HAP-1 (cell line): ENCODE measurements around the gene MARCHF3.
A peak's percentile ranks its signal among the peaks of the same experiment; 100 is the strongest.
"Not testable (repeated sequence)": the region's sequence is repeated elsewhere in the genome, so short reads cannot be mapped to it uniquely, and the experiment has no call there.

Source experiments
- DNase-seq, 2 experiments: peaks; one replicate each; pipeline ENCODE4 v3.0.0-alpha.2; 2016 to 2020; ENCODE audit warnings: low spot score in 2 of 2
- H3K27me3 ChIP-seq: fragments of 250-450 bp; sonication (Bioruptor Pico); 2 replicates; pipeline ENCODE4 v1.5.1; 2020; ENCODE audit warnings: low read depth, mild to moderate bottlenecking, moderate library complexity
- H3K36me3 ChIP-seq: fragments of 250-450 bp; sonication (Bioruptor Pico); replicated peaks from 2 replicates; pipeline ENCODE4 v1.5.1; 2020; ENCODE audit warnings: mild to moderate bottlenecking
- H3K4me1 ChIP-seq: fragments of 250-450 bp; sonication (Bioruptor Pico); 2 replicates; pipeline ENCODE4 v1.5.1; 2020; ENCODE audit warnings: mild to moderate bottlenecking
- H3K4me3 ChIP-seq: fragments of 250-450 bp; sonication (Bioruptor Pico); 2 replicates; pipeline ENCODE4 v1.5.1; 2020; ENCODE audit warnings: mild to moderate bottlenecking, moderate library complexity
- H3K9me3 ChIP-seq: fragments of 250-450 bp; sonication (Bioruptor Pico); 2 replicates; pipeline ENCODE4 v1.5.1; 2020; ENCODE audit warnings: mild to moderate bottlenecking, moderate library complexity
- in situ Hi-C: fragments of 300-500 bp; cut with MboI; formaldehyde crosslinking; loops from 3 replicates; pipeline ENCODE4 v1.14.3; 2020; ENCODE audit warnings: low sequenced_read_pairs, inconsistent platforms, mixed read lengths

Gene MARCHF3

DNA sequence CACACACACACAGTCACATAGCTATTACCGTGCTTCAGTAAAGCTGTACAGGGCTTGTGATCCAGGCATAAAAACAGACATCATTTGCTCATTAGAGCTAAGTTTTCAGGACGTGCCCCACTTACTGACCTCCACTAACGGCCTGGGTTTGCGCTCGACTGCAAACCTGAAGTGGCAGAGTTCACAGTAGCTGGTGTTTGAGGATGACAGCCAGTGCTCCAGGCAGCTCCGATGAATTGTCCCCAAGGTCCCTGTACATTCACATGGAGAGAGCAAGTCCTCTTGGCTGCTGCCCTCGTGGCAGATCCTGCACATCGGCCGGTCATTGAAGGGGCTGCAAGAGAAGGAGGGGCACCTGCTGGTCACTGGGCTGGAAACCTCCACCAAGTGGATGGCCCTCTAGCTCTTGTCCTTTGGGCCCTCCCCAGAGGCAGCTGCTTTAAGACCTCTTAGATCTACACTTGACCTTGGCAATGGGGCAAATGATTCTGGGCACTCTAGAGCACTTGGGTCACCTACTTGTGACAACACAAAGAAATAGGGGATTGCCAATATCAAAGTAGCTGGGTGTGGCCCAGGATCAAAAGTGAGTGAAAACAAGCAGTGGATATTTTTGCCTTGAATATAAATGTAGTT, 115.4 kb downstream of the MARCHF3 start:
- no peak for DNase-seq
- no peaks in the 10 kb centered on the region for H3K9me3 ChIP-seq
- peaks cover 10% of the 10 kb centered on the region for H3K4me1 ChIP-seq
- H3K27me3 ChIP-seq: no peaks in the 10 kb centered on the region
- H3K4me3 ChIP-seq: no peak overlapping the region
- H3K36me3 ChIP-seq: no peaks in the 10 kb centered on the region
- in situ Hi-C loops: no loop called here

DNA sequence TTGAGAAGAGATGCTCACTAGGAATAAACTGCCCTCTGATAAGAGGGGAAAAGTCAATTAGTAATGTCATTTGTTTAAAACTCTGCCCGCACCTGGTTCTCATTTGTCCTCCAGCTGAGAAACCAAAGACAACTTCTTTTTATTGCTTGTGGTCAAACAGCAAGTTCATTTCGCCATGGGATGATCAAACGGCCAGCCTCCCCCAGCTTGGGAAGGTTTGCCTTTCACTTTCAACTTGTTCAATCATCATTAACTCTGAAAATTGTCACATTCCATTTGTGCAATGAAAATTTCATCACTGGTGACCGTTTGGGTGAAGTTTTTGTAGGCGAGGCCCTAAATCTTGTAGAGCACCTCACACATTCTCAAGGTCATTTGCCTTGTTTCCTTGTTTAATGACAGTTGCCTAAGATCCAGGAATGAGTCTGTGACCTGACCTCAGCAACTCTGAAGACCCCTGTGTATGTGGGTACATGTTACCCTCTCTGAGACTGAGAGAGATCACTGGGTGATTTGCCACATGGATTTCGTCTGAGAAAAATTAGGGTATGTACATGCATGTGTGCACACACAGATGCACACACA, 117.7 kb downstream of the MARCHF3 start:
- H3K4me1 ChIP-seq: no peaks in the 10 kb centered on the region; the same call in 1 of the 2 replicates
- H3K9me3 ChIP-seq: no peaks in the 10 kb centered on the region
- no peak overlapping the region for H3K4me3 ChIP-seq
- in situ Hi-C loops: no loop called here
- DNase-seq: no peak
- H3K27me3 ChIP-seq: no peaks in the 10 kb centered on the region
- no peaks in the 10 kb centered on the region for H3K36me3 ChIP-seq

DNA sequence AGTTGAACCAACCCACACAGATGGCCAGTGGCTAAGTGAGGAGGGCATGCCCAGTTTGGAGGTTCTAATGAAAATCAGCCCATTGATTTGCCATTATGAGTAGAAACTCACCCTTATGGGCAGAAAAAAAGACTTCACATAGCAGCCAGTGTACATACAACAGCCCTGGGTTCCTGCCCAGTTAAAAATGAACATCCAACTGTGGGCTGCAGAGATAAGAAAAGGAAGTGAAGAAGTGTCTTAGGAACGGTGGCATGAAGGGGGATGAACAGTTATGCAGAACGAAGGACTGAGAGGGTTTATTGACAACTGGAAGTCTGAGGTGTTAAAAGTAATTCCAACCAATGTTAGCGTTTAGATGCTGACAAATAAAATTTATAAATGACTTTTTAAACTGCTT, 118.4 kb downstream of the MARCHF3 start:
- H3K9me3 ChIP-seq: no peaks in the 10 kb centered on the region
- in situ Hi-C loops: no loop called here
- H3K36me3 ChIP-seq: no peaks in the 10 kb centered on the region

DNA sequence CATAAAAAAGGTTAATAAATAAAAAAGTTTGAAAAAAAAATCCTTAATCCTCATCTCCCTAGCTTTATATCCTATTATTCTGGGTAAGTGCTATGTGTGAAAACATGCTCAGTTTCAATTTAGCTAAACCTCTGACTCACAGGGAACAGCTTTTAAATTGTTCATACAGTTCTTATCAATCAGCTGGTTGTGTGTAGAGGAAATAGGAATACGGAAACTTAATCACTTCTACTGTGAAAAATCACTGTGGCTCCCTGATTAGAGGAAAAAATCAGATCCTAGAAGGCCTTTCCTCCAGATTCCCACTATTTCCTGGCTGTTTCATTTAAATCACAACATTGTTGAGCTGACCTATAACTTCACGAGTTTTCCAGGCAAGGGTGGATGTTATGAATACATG, 120.5 kb downstream of the MARCHF3 start:
- no peak for DNase-seq
- Histone ChIP-seq H3K36me3 (no peaks in the 10 kb centered on the region), H3K4me1 (no peaks in the 10 kb centered on the region), H3K27me3 (no peaks in the 10 kb centered on the region), H3K4me3 (no peak overlapping the region), H3K9me3 (no peaks in the 10 kb centered on the region)
- in situ Hi-C loops: no loop called here

More for the DNA sequence above, 118.4 kb downstream of the MARCHF3 start:
- Histone ChIP-seq H3K4me3 (no peak overlapping the region), H3K4me1 (no peaks in the 10 kb centered on the region), H3K27me3 (no peaks in the 10 kb centered on the region)
- no peak for DNase-seq

DNA sequence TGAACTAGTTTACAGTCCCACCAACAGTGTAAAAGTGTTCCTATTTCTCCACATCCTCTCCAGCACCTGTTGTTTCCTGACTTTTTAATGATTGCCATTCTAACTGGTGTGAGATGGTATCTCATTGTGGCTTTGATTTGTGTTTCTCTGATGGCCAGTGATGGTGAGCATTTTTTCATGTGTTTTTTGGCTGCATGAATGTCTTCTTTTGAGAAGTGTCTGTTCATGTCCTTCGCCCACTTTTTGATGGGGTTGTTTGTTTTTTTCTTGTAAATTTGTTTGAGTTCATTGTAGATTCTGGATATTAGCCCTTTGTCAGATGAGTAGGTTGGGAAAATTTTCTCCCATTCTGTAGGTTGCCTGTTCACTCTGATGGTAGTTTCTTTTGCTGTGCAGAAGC, 126.0 kb downstream of the MARCHF3 start:
- H3K4me3 ChIP-seq, H3K27me3 ChIP-seq, H3K9me3 ChIP-seq, H3K4me1 ChIP-seq, H3K36me3 ChIP-seq, in situ Hi-C loops, DNase-seq: not testable (repeated sequence)

DNA sequence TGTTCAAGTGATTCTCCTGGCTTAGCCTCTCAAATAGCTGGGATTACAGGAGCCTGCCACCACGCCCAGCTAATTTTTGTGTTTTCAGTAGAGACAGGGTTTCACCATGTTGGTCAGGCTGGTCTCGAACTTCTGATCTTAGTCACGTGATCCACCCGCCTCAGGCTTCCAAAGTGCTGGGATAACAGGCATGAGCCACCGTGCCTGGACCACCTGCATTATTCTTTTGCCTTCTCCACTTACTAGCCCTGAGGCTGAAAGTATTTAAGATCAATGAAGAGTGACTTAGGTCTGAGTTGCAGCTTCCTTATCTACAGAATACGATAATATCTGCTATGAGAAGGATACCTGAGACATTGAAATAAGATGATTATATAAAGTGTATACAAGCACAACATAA, 129.6 kb downstream of the MARCHF3 start:
- in situ Hi-C loops: no loop called here
- DNase-seq: no peak
- Histone ChIP-seq H3K36me3 (no peaks in the 10 kb centered on the region), H3K4me3 (no peak overlapping the region), H3K4me1 (no peaks in the 10 kb centered on the region), H3K9me3 (no peaks in the 10 kb centered on the region), H3K27me3 (no peaks in the 10 kb centered on the region)

DNA sequence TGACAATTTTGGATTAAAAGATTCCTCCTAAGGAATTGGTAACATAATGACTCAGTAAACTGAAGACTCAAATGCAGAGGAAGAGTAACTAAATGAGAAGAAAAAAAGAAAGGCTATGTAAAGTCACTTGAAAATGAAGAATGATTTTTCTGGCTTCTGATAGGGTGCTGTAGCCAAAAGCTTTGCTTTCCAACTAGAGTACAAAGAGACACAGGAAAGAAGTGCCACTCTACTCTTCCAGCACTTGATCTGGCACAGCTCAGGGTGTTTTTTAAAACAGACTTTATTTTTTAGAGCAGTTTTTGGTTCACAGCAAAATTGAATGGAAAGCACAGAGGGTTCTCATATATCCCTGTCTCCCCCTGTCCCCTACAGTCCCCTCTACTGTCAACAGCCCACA, 130.9 kb downstream of the MARCHF3 start:
- in situ Hi-C loops: no loop called here
- Histone ChIP-seq H3K9me3 (no peaks in the 10 kb centered on the region), H3K4me3 (no peak overlapping the region), H3K36me3 (no peaks in the 10 kb centered on the region), H3K27me3 (no peaks in the 10 kb centered on the region), H3K4me1 (no peaks in the 10 kb centered on the region)
- DNase-seq: no peak

DNA sequence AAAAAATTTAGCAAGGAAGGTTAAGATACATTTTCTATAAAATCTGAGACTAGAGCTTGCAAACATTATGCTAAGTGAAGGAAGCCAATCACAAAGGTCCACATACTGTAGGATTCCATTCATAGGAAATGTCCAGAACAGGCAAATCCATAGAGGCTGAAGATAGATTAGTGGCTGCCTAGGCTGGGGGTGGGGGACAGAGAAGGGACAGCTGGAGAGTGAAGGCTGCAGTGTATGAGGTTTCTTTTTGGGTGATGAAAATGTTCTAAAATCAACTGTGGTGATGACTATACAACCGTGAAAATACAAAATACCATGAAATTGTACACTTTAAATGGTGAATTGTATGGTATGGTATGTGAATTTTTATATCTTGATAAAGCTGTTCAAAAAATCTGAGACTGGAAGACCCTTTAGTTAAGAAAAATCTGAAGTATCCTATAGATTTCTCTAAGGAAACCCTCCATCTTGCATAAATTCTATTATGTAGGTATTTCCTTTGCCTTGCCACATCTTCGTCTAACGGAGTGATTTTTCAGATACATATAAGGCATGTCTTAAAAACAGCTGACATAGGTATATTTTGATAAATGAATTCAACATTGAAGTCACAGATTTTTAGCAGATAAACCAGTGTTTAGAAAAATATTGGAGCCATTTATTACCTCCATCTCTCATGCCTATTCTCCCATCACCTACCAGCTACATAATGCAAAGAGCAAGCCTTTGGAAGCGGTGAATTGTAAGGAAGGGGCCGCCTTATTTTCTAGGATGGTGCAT, 132.3 kb downstream of the MARCHF3 start:
- H3K9me3 ChIP-seq: no peaks in the 10 kb centered on the region
- H3K4me1 ChIP-seq: no peaks in the 10 kb centered on the region
- in situ Hi-C loops: no loop called here
- H3K36me3 ChIP-seq: no peaks in the 10 kb centered on the region
- no peak overlapping the region for H3K4me3 ChIP-seq
- DNase-seq: no peak
- no peaks in the 10 kb centered on the region for H3K27me3 ChIP-seq

DNA sequence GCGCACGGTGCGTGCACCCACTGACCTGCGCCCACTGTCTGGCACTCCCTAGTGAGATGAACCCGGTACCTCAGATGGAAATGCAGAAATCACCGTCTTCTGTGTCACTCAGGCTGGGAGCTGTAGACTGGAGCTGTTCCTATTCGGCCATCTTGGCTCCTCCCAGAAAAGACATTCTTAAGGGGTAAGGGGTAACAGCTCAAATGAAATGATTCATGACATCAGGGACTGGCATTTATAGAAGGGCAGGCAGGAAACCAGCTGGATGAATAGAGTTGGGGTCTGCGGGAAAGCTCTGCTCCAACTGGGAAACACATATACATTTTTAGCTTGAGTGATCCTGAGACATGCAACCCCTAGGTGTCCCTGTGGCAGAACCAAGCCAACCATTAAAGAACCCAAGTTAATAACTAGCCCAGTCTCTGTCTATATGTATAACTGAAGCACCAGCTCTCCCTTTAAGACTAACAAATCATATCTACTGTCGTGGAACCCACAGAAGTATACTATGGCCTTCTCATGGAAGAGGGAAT, 134.1 kb downstream of the MARCHF3 start:
- no peak for DNase-seq
- H3K27me3 ChIP-seq: no peaks in the 10 kb centered on the region
- in situ Hi-C loops: no loop called here
- H3K9me3 ChIP-seq: no peaks in the 10 kb centered on the region
- no peaks in the 10 kb centered on the region for H3K4me1 ChIP-seq
- no peak overlapping the region for H3K4me3 ChIP-seq
- no peaks in the 10 kb centered on the region for H3K36me3 ChIP-seq

DNA sequence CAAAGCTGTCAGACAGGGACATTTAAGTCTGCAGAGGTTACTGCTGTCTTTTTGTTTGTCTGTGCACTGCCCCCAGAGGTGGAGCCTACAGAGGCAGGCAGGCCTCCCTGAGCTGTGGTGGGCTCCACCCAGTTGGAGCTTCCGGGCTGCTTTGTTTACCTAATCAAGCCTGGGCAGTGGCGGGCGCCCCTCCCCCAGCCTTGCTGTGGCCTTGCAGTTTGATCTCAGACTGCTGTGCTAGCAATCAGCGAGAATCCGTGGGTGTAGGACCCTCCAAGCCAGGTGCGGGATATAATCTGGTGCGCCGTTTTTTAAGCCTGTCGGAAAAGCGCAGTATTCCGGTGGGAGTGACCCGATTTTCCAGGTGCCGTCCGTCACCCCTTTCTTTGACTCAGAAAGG, 134.6 kb downstream of the MARCHF3 start:
- H3K9me3 ChIP-seq, H3K27me3 ChIP-seq, H3K4me3 ChIP-seq, H3K36me3 ChIP-seq, H3K4me1 ChIP-seq, in situ Hi-C loops: not testable (repeated sequence)
- peak in 1 of 2 experiments; percentile 25 for DNase-seq

DNA sequence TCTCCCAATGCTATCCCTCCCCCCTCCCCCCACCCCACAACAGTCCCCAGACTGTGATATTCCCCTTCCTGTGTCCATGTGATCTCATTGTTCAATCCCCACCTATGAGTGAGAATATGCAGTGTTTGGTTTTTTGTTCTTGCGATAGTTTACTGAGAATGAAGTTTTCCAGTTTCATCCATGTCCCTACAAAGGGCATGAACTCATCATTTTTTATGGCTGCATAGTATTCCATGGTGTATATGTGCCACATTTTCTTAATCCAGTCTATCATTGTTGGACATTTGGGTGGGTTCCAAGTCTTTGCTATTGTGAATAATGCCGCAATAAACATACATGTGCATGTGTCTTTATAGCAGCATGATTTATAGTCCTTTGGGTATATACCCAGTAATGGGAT, 139.9 kb downstream of the MARCHF3 start:
- in situ Hi-C loops: not testable (repeated sequence)

DNA sequence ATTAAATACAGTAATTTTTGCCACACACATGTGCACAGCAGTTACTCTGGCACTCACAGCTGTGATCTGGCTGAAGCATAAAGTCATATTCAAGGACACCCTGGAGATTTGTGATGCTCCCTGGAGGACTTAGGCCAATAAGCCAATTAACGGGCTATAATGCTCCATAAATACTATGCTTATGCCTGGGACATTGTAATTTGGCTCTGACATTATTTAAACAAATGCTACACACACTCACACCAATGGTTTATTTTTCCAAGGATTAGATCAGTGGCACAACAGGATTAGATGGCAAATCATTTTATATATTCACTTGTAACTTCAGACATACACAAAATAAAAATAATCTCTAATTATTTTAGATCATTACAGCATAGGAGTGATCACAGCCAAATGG, 142.2 kb downstream of the MARCHF3 start:
- Histone ChIP-seq H3K4me1 (no peaks in the 10 kb centered on the region), H3K27me3 (no peaks in the 10 kb centered on the region), H3K4me3 (no peak overlapping the region), H3K36me3 (no peaks in the 10 kb centered on the region), H3K9me3 (no peaks in the 10 kb centered on the region)
- in situ Hi-C loops: no loop called here
- no peak for DNase-seq

More for the DNA sequence above, 139.9 kb downstream of the MARCHF3 start:
- not testable (repeated sequence) for H3K9me3 ChIP-seq, H3K36me3 ChIP-seq, DNase-seq, H3K4me3 ChIP-seq, H3K27me3 ChIP-seq, H3K4me1 ChIP-seq

DNA sequence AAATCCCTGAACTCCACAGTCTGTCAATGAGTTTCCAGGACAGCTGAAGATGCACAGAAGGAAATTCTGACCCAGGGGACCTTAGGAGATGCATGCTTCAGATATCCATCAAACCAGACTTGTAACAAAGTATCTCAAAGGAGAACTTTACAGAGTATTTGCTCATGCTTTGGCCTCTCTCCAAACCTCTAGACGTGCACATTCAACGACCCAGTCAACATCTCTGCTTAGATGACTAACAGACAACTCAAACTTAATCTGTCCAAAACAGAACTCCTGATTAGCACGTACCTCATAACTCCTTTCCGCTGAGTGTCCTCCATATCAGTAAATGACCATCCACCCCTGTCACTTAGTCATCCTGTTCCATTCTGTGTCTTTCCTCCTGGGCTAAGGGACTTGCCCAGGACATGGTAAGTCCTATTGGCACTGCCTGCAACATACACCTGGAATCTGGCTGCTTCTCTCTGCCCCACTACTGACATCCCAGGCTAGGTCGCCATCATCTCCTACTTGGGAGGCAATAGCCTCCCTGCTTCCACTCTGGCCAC, 146.0 kb downstream of the MARCHF3 start:
- Histone ChIP-seq H3K27me3 (no peaks in the 10 kb centered on the region), H3K4me3 (no peak overlapping the region), H3K9me3 (no peaks in the 10 kb centered on the region), H3K4me1 (no peaks in the 10 kb centered on the region), H3K36me3 (no peaks in the 10 kb centered on the region; the same call in 1 of the 2 replicates)
- no peak for DNase-seq
- in situ Hi-C loops: no loop called here
